T-helper 1 cell treated with Interleukin-12 subunit alpha and Interleukin-12 subunit beta and Interleukin-4 antibody, amounts not matched to agents 30 ng/mL and 1 ng/mL, for 36 hours (primary cell): ENCODE measurements around the gene TMEM9. TPM values are rescaled to one million over a fixed set of nuclear protein-coding genes. Genes with fewer than 3 reads are reported as not detected.

Source experiments
- intact Hi-C: fragments of 100-400 bp; cut with micrococcal nuclease; formaldehyde crosslinking; loops from one replicate; pipeline ENCODE4 v1.15.1; 2024
- total RNA-seq: library from RNA; stranded (reverse); gene quantifications from 2 replicates; pipeline ENCODE4 v1.2.3, GENCODE V29; 2022

Gene TMEM9
- total RNA-seq, 1 donor from 2014 or later: 12.5 TPM

GRCh38 chr1:201088395-201088794 is 65.9 kb downstream of the TMEM9 start:
- intact Hi-C loops: no loop called here

- intact Hi-C loops: loop anchor here (1.0 kb wide), 2 partner anchors 28 to 137 kb away; no protein-coding TSS in a partner anchor
Observed at GRCh38 chr1:201085902-201086735, 68.2 kb downstream of the TMEM9 start.

Other genes starting within 250 kb of the TMEM9 start
- gene KIF21B, start 130.8 kb downstream of the TMEM9 start, total RNA-seq: 92.8 and 94.7 TPM in 2 replicates
- gene CACNA1S, start 42.0 kb downstream of the TMEM9 start, total RNA-seq: not detected in 2 replicates
- gene ASCL5, start 27.3 kb downstream of the TMEM9 start, total RNA-seq: not detected in 2 replicates
- gene IGFN1, start 36.4 kb upstream of the TMEM9 start, total RNA-seq: not detected in 2 replicates
- gene PKP1, start 129.0 kb upstream of the TMEM9 start, total RNA-seq: not detected in 2 replicates
- not detected in 2 replicates for gene TNNT2, start 223.2 kb upstream of the TMEM9 start, total RNA-seq
- gene LAD1, start 244.8 kb upstream of the TMEM9 start, total RNA-seq: not detected in 2 replicates